GM12878 (cell line): ENCODE data around the gene TVP23B. TPM values are rescaled to one million over a fixed set of nuclear protein-coding genes. Genes with fewer than 3 reads are reported as not detected.
"Not testable (repeated sequence)": the region's sequence is repeated elsewhere in the genome, so short reads cannot be mapped to it uniquely, and the experiment has no call there.

ENCODE experiments used
- ATAC-seq: fragments of 200-7000 bp; cut with Tn5 transposase; 3 replicates; pipeline ENCODE4 v1.9.1; 2020; ENCODE audit warnings: mild to moderate bottlenecking, moderate library complexity
- BruUV-seq: library from RNA; stranded (reverse); fragments of 400-500 nt; replicated peaks from 2 replicates; lab custom pipeline; 2021; lab: Mats Ljungman, UMichigan
- CTCF ChIA-PET: fragments of 300-600 bp; sonication (Branson Sonifier 250); formaldehyde crosslinking; extraction: SDS; loops from one replicate; lab custom pipeline; 2021; ENCODE audit warnings: inconsistent platforms; lab: Yijun Ruan, JAX
- POLR2A ChIA-PET: fragments of 350-600 bp; formaldehyde crosslinking; extraction: SDS; loops from one replicate; lab custom pipeline; 2021; ENCODE audit warnings: inconsistent platforms; lab: Charles Lee
- RAD21 ChIA-PET: fragments of 300-600 bp; sonication (Branson Sonifier 250); formaldehyde crosslinking; loops from one replicate; lab custom pipeline; 2023; ENCODE audit warnings: antibody characterized with exemption; ENCODE audit not compliant: unreplicated experiment; lab: Charles Lee
- SMC1A ChIA-PET: fragments of 300-600 bp; sonication (Branson Sonifier 250); formaldehyde crosslinking; loops from one replicate; lab custom pipeline; 2023; ENCODE audit not compliant: unreplicated experiment, uncharacterized antibody; lab: Charles Lee
- DNase-seq: peaks from one replicate; pipeline ENCODE4 v3.0.0-alpha.2; 2011; ENCODE audit warnings: low read depth, low spot score
- FAIRE-seq: peaks from 3 replicates; lab custom pipeline; 2011; peaks lifted over from hg19 to GRCh38; lab: Jason Lieb, UNC
- H2AFZ ChIP-seq: 2 replicates; pipeline ENCODE4 v1.6.0; 2011; ENCODE audit warnings: low read depth, low read length, control low read depth; ENCODE audit not compliant: control insufficient read depth
- H3K27ac ChIP-seq: 2 replicates; pipeline ENCODE4 v1.5.1; 2011; ENCODE audit warnings: control low read depth; ENCODE audit not compliant: control insufficient read depth, insufficient read depth
- H3K27me3 ChIP-seq, 2 experiments: replicated peaks in 1 of 2; 2 replicates each; pipeline versions ENCODE4 v1.6.0 to v1.6.1; 2011; ENCODE audit warnings: low read length in 1 of 2; ENCODE audit not compliant: control insufficient read depth in 2 of 2, insufficient read depth in 2 of 2
- H3K36me3 ChIP-seq, 2 experiments: 2 replicates each; pipeline ENCODE4 v1.5.1; 2011; ENCODE audit warnings: low read length in 1 of 2; ENCODE audit not compliant: control insufficient read depth in 2 of 2, insufficient read depth in 2 of 2
- H3K4me1 ChIP-seq: 2 replicates; pipeline ENCODE4 v1.6.1; 2011; ENCODE audit warnings: mild to moderate bottlenecking, low read length, moderate library complexity, mixed read lengths; ENCODE audit not compliant: control insufficient read depth, insufficient read depth
- H3K4me2 ChIP-seq: 2 replicates; pipeline ENCODE4 v1.6.0; 2011; ENCODE audit warnings: control low read depth; ENCODE audit not compliant: control insufficient read depth, insufficient read depth
- H3K4me3 ChIP-seq: fragments of 200-600 bp; sonication (generic); 2 replicates; pipeline ENCODE4 v1.5.1; 2016
- H3K79me2 ChIP-seq: 2 replicates; pipeline ENCODE4 v1.6.0; 2011; ENCODE audit warnings: low read length; ENCODE audit not compliant: control insufficient read depth, insufficient read depth
- H3K9ac ChIP-seq: 2 replicates; pipeline ENCODE4 v1.8.0; 2011; ENCODE audit warnings: low read length, control low read depth, mixed read lengths; ENCODE audit not compliant: control insufficient read depth, insufficient read depth
- H3K9me3 ChIP-seq: replicated peaks from 3 replicates; pipeline ENCODE4 v1.5.1; 2011; ENCODE audit warnings: mild to moderate bottlenecking, low read length; ENCODE audit not compliant: control insufficient read depth, insufficient read depth
- H4K20me1 ChIP-seq: 2 replicates; pipeline ENCODE4 v1.6.0; 2011; ENCODE audit not compliant: control insufficient read depth, insufficient read depth
- WGBS: methylation state at CpG from one replicate; pipeline ENCODE4 v1.1.6; 2016; ENCODE audit warnings: low lambda C conversion rate; ENCODE audit not compliant: insufficient replicate concordance, insufficient coverage; ENCODE audit errors: missing lambda C conversion rate; 5-methylcytosine and 5-hydroxymethylcytosine counted together
- in situ Hi-C: fragments of 300-500 bp; cut with MboI; formaldehyde crosslinking; loops from 9 replicates; pipeline ENCODE4 v1.14.3; 2018; ENCODE audit warnings: mixed read lengths
- intact Hi-C: fragments of 100-400 bp; cut with micrococcal nuclease; formaldehyde crosslinking; loops from one replicate; pipeline ENCODE4 v1.14.2; 2022; ENCODE audit not compliant: unreplicated experiment
- polyA plus RNA-seq, 11 experiments: library from polyadenylated mRNA; depleted of rRNA in 4 of 11; unstranded in 6 of 11; stranded (reverse) in 5 of 11; fragments of >200 nt; fragmentation: Nextera tagmentation in 4 of 11; fragmentation: Illumina TruSeq in 1 of 11; extraction: Ambion mirVana in 4 of 11; extraction: Trizol in 1 of 11; gene quantifications; 1 replicate in 1 of 11; 2 replicates in 10 of 11; pipeline versions ENCODE4 v1.2.1 to v1.2.3, GENCODE V29; 2011 to 2016; ENCODE audit warnings: inconsistent platforms in 2 of 11, missing spikeins in 2 of 11, low read depth in 1 of 11
- total RNA-seq, 4 experiments: library from RNA; depleted of rRNA in 3 of 4; stranded (reverse); fragments of >200 nt in 3 of 4; fragmentation: Illumina TruSeq in 1 of 4; extraction: Trizol in 1 of 4; gene quantifications; 2 replicates each; pipeline versions ENCODE4 v1.2.1 to v1.2.3, GENCODE V29; 2013 to 2021

The TVP23B gene
- total and polyA plus RNA-seq, 10 of the 15 experiments (the other 5 are each of a cell fraction or from before 2014, with no cell fraction given), result 21.5 to 105 (median 39.9) TPM

GRCh38 chr17:18750242-18750641, 30.7 kb upstream of the TVP23B start:
- ATAC-seq, intact Hi-C loops, SMC1A ChIA-PET, DNase-seq, H3K4me3 ChIP-seq, FAIRE-seq, RAD21 ChIA-PET, H3K27ac ChIP-seq, H3K9ac ChIP-seq, H3K79me2 ChIP-seq, BruUV-seq, H4K20me1 ChIP-seq, H3K9me3 ChIP-seq, H3K27me3 ChIP-seq, in situ Hi-C loops, H3K4me2 ChIP-seq, H2AFZ ChIP-seq, H3K36me3 ChIP-seq, POLR2A ChIA-PET, CTCF ChIA-PET, H3K4me1 ChIP-seq: not testable (repeated sequence)
- 53% methylated on average over 1 of the region's 1 CpG for WGBS

GRCh38 chr17:18753829-18754409, 27.1 kb upstream of the TVP23B start:
- H3K4me3 ChIP-seq, H3K36me3 ChIP-seq, BruUV-seq, H3K4me2 ChIP-seq, SMC1A ChIA-PET, H3K9me3 ChIP-seq, RAD21 ChIA-PET, H4K20me1 ChIP-seq, H3K27me3 ChIP-seq, H3K79me2 ChIP-seq, H2AFZ ChIP-seq, H3K27ac ChIP-seq, DNase-seq, in situ Hi-C loops, CTCF ChIA-PET, POLR2A ChIA-PET, ATAC-seq, H3K9ac ChIP-seq, H3K4me1 ChIP-seq, FAIRE-seq, intact Hi-C loops: not testable (repeated sequence)
- WGBS, result 61% methylated on average over 3 of the region's 6 CpGs

- SMC1A ChIA-PET, H4K20me1 ChIP-seq, ATAC-seq, H3K4me3 ChIP-seq, H3K27ac ChIP-seq, H3K27me3 ChIP-seq, CTCF ChIA-PET, POLR2A ChIA-PET, H3K4me2 ChIP-seq, H3K9ac ChIP-seq, H2AFZ ChIP-seq, H3K4me1 ChIP-seq, intact Hi-C loops, H3K79me2 ChIP-seq, FAIRE-seq, H3K36me3 ChIP-seq, BruUV-seq, DNase-seq, in situ Hi-C loops, H3K9me3 ChIP-seq, RAD21 ChIA-PET: not testable (repeated sequence)
- WGBS, result 37% methylated on average over 4 of the region's 4 CpGs
Observed at GRCh38 chr17:18755969-18756368, 25.0 kb upstream of the TVP23B start.

- POLR2A ChIA-PET, H3K79me2 ChIP-seq, ATAC-seq, H4K20me1 ChIP-seq, FAIRE-seq, H3K4me2 ChIP-seq, H2AFZ ChIP-seq, H3K36me3 ChIP-seq, RAD21 ChIA-PET, H3K27me3 ChIP-seq, H3K4me1 ChIP-seq, DNase-seq, H3K9me3 ChIP-seq, intact Hi-C loops, in situ Hi-C loops, H3K9ac ChIP-seq, BruUV-seq, H3K4me3 ChIP-seq, CTCF ChIA-PET, SMC1A ChIA-PET, H3K27ac ChIP-seq: not testable (repeated sequence)
- 52% methylated on average over 8 of the region's 8 CpGs for WGBS
Observed at GRCh38 chr17:18757368-18758044, 23.5 kb upstream of the TVP23B start.
